WTC11 (cell line): ENCODE results near the gene TTC33. TPM values are rescaled to one million over a fixed set of nuclear protein-coding genes. Genes with fewer than 3 reads are reported as not detected.

Source experiments
- ATAC-seq: fragments of 200-7000 bp; cut with Tn5 transposase; 2 replicates; pipeline ENCODE4 v1.10.0; 2021; ENCODE audit warnings: mild to moderate bottlenecking, moderate library complexity
- CTCF ChIA-PET: fragments of 300-600 bp; sonication (Branson Sonifier 250); formaldehyde crosslinking; loops from one replicate; lab custom pipeline; 2021; ENCODE audit warnings: antibody characterized with exemption; lab: Charles Lee
- POLR2A ChIA-PET: fragments of 350-600 bp; sonication (Branson Sonifier 250); formaldehyde crosslinking; loops from one replicate; lab custom pipeline; 2021; ENCODE audit warnings: antibody characterized with exemption; lab: Charles Lee
- DNase-seq: peaks from one replicate; pipeline ENCODE4 v3.0.0; 2021; ENCODE audit warnings: low spot score
- H3K27ac Mint-ChIP-seq: 2 replicates; pipeline ENCODE4 v1.8.0; 2021; ENCODE audit warnings: mixed read lengths
- H3K27me3 Mint-ChIP-seq: 2 replicates; pipeline ENCODE4 v1.8.0; 2021; ENCODE audit warnings: low read depth, mild to moderate bottlenecking, moderate library complexity, mixed read lengths
- H3K36me3 Mint-ChIP-seq: 2 replicates; pipeline ENCODE4 v1.8.0; 2021; ENCODE audit warnings: mixed read lengths
- H3K4me1 Mint-ChIP-seq: 2 replicates; pipeline ENCODE4 v1.8.0; 2022; ENCODE audit warnings: mixed read lengths
- H3K4me3 Mint-ChIP-seq: 2 replicates; pipeline ENCODE4 v1.8.0; 2021; ENCODE audit warnings: mild to moderate bottlenecking, moderate library complexity, mixed read lengths
- H3K9me3 Mint-ChIP-seq: 2 replicates; pipeline ENCODE4 v1.8.0; 2021; ENCODE audit warnings: mixed read lengths
- CBFB ChIP-seq: sonication (generic); formaldehyde crosslinking; IDR thresholded peaks from 2 replicates; pipeline ENCODE4 v1.8.1; 2022; ENCODE audit warnings: mild to moderate bottlenecking, low read depth, missing genetic modification reagents
- CREM ChIP-seq: sonication (generic); formaldehyde crosslinking; IDR thresholded peaks from 2 replicates; pipeline ENCODE4 v1.8.1; 2022; ENCODE audit warnings: mild to moderate bottlenecking, missing genetic modification reagents, moderate library complexity
- ELF4 ChIP-seq: sonication (generic); formaldehyde crosslinking; IDR thresholded peaks from 2 replicates; pipeline ENCODE4 v1.8.1; 2022; ENCODE audit warnings: low read depth, mild to moderate bottlenecking, moderate library complexity, missing genetic modification reagents
- ESRRA ChIP-seq: sonication (generic); formaldehyde crosslinking; IDR thresholded peaks from 2 replicates; pipeline ENCODE4 v1.8.1; 2022; ENCODE audit warnings: mild to moderate bottlenecking, missing genetic modification reagents, borderline replicate concordance
- GTF2I ChIP-seq: fragments of 250-450 bp; sonication (Bioruptor Pico); conservative IDR thresholded peaks from 2 replicates; pipeline ENCODE4 v1.4.0; 2021; ENCODE audit warnings: mild to moderate bottlenecking
- HMGA2 ChIP-seq: fragments of 250-450 bp; sonication (Bioruptor Pico); IDR thresholded peaks from 2 replicates; pipeline ENCODE4 v1.4.0; 2021; ENCODE audit warnings: mild to moderate bottlenecking, moderate library complexity
- RELA ChIP-seq: sonication (generic); formaldehyde crosslinking; IDR thresholded peaks from 2 replicates; pipeline ENCODE4 v1.8.1; 2022; ENCODE audit warnings: missing genetic modification reagents, mild to moderate bottlenecking, borderline replicate concordance
- SOX15 ChIP-seq: fragments of 250-450 bp; sonication (Bioruptor Pico); IDR thresholded peaks from 2 replicates; pipeline ENCODE4 v1.9.0; 2021; ENCODE audit warnings: mild to moderate bottlenecking
- SP1 ChIP-seq: sonication (generic); formaldehyde crosslinking; conservative IDR thresholded peaks from 2 replicates; pipeline ENCODE4 v1.8.1; 2022; ENCODE audit warnings: missing genetic modification reagents
- ZNF138 ChIP-seq: sonication (generic); formaldehyde crosslinking; conservative IDR thresholded peaks from 2 replicates; pipeline ENCODE4 v1.8.1; 2022; ENCODE audit warnings: mild to moderate bottlenecking, moderate library complexity, missing genetic modification reagents
- ZNF219 ChIP-seq: sonication (generic); formaldehyde crosslinking; IDR thresholded peaks from 2 replicates; pipeline ENCODE4 v1.8.0; 2023; ENCODE audit warnings: missing genetic modification reagents, mild to moderate bottlenecking, borderline replicate concordance
- ZNF232 ChIP-seq: sonication (generic); formaldehyde crosslinking; IDR thresholded peaks from 2 replicates; pipeline ENCODE4 v1.8.0; 2022; ENCODE audit warnings: mild to moderate bottlenecking, missing genetic modification reagents
- ZNF263 ChIP-seq: sonication (generic); formaldehyde crosslinking; IDR thresholded peaks from 2 replicates; pipeline ENCODE4 v1.8.1; 2022; ENCODE audit warnings: low read depth, mild to moderate bottlenecking, moderate library complexity, missing genetic modification reagents
- ZNF317 ChIP-seq: sonication (generic); formaldehyde crosslinking; IDR thresholded peaks from 2 replicates; pipeline ENCODE4 v1.8.1; 2023; ENCODE audit warnings: low read depth, mild to moderate bottlenecking, moderate library complexity, missing genetic modification reagents, borderline replicate concordance
- ZNF416 ChIP-seq: fragments of 250-450 bp; sonication (Bioruptor Pico); IDR thresholded peaks from 2 replicates; pipeline ENCODE4 v1.9.0; 2021; ENCODE audit warnings: mild to moderate bottlenecking, inconsistent platforms
- ZNF423 ChIP-seq: fragments of 250-450 bp; sonication (Bioruptor Pico); IDR thresholded peaks from 2 replicates; pipeline ENCODE4 v2.1.2; 2022; ENCODE audit warnings: mild to moderate bottlenecking, moderate library complexity
- total RNA-seq: library from RNA; stranded (reverse); gene quantifications from 3 replicates; pipeline ENCODE4 v1.2.3, GENCODE V29; 2021
- TF ChIP-seq, protein P1 (sequence below): sonication (generic); formaldehyde crosslinking; conservative IDR thresholded peaks from 2 replicates; pipeline ENCODE4 v1.8.1; 2023; ENCODE audit warnings: mild to moderate bottlenecking, low read depth, missing genetic modification reagents, moderate library complexity
- TF ChIP-seq, protein P2 (sequence below): sonication (generic); formaldehyde crosslinking; IDR thresholded peaks from 2 replicates; pipeline ENCODE4 v1.8.0; 2023; ENCODE audit warnings: missing genetic modification reagents, mild to moderate bottlenecking, borderline replicate concordance
- TF ChIP-seq, protein P3 (sequence below): sonication (generic); formaldehyde crosslinking; IDR thresholded peaks from 2 replicates; pipeline ENCODE4 v1.8.1; 2022; ENCODE audit warnings: mild to moderate bottlenecking, missing genetic modification reagents, moderate library complexity, borderline replicate concordance
- TF ChIP-seq, protein P4 (sequence below): sonication (generic); formaldehyde crosslinking; conservative IDR thresholded peaks from 2 replicates; pipeline ENCODE4 v1.8.1; 2022; ENCODE audit warnings: mild to moderate bottlenecking, missing genetic modification reagents
- TF ChIP-seq, protein P5 (sequence below): sonication (generic); formaldehyde crosslinking; IDR thresholded peaks from 2 replicates; pipeline ENCODE4 v1.8.1; 2022; ENCODE audit warnings: mild to moderate bottlenecking, moderate library complexity, missing genetic modification reagents

TTC33 gene
- total RNA-seq, 1 experiment from 2014 or later: 9.2 TPM

DNA sequence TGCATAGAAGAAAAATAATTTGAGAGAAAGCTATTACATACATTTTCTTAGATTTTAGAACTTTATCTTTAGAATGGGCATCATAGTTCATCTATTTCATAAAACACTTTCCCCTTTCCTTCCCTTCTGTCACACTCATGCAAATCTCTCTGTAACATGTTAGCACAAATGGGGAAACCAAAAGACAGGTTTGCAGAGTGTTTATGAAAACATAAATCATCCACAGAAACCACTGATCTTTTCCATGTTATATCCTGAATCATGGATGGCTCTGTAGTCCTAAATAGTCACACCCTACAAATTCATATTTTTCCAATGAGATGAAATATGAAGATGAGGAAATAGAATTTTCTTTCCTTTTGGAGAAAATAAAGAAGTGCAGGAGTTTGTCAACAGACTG is 198.9 kb downstream of the TTC33 start:
- DNase-seq (no peak), ATAC-seq (no peak)
- POLR2A ChIA-PET: no interaction called here
- CTCF ChIA-PET: no interaction called here
- H3K9me3 Mint-ChIP-seq: peaks cover 4% of the 10 kb centered on the region; the same call in 1 of the 2 replicates
- no peak overlapping the region for H3K4me3 Mint-ChIP-seq
- peaks cover 9% of the 10 kb centered on the region for H3K4me1 Mint-ChIP-seq
- no peaks in the 10 kb centered on the region for H3K27me3 Mint-ChIP-seq
- H3K27ac Mint-ChIP-seq: no peak overlapping the region
- no peak for TF ChIP-seq HMGA2 (CRISPR knock-in tag)
- TF ChIP-seq ZNF219 (CRISPR knock-in tag): no peak
- no peak for TF ChIP-seq SP1
- TF ChIP-seq, protein P1, sequence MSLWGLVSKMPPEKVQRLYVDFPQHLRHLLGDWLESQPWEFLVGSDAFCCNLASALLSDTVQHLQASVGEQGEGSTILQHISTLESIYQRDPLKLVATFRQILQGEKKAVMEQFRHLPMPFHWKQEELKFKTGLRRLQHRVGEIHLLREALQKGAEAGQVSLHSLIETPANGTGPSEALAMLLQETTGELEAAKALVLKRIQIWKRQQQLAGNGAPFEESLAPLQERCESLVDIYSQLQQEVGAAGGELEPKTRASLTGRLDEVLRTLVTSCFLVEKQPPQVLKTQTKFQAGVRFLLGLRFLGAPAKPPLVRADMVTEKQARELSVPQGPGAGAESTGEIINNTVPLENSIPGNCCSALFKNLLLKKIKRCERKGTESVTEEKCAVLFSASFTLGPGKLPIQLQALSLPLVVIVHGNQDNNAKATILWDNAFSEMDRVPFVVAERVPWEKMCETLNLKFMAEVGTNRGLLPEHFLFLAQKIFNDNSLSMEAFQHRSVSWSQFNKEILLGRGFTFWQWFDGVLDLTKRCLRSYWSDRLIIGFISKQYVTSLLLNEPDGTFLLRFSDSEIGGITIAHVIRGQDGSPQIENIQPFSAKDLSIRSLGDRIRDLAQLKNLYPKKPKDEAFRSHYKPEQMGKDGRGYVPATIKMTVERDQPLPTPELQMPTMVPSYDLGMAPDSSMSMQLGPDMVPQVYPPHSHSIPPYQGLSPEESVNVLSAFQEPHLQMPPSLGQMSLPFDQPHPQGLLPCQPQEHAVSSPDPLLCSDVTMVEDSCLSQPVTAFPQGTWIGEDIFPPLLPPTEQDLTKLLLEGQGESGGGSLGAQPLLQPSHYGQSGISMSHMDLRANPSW (CRISPR knock-in tag): no peak
- TF ChIP-seq, protein P2, sequence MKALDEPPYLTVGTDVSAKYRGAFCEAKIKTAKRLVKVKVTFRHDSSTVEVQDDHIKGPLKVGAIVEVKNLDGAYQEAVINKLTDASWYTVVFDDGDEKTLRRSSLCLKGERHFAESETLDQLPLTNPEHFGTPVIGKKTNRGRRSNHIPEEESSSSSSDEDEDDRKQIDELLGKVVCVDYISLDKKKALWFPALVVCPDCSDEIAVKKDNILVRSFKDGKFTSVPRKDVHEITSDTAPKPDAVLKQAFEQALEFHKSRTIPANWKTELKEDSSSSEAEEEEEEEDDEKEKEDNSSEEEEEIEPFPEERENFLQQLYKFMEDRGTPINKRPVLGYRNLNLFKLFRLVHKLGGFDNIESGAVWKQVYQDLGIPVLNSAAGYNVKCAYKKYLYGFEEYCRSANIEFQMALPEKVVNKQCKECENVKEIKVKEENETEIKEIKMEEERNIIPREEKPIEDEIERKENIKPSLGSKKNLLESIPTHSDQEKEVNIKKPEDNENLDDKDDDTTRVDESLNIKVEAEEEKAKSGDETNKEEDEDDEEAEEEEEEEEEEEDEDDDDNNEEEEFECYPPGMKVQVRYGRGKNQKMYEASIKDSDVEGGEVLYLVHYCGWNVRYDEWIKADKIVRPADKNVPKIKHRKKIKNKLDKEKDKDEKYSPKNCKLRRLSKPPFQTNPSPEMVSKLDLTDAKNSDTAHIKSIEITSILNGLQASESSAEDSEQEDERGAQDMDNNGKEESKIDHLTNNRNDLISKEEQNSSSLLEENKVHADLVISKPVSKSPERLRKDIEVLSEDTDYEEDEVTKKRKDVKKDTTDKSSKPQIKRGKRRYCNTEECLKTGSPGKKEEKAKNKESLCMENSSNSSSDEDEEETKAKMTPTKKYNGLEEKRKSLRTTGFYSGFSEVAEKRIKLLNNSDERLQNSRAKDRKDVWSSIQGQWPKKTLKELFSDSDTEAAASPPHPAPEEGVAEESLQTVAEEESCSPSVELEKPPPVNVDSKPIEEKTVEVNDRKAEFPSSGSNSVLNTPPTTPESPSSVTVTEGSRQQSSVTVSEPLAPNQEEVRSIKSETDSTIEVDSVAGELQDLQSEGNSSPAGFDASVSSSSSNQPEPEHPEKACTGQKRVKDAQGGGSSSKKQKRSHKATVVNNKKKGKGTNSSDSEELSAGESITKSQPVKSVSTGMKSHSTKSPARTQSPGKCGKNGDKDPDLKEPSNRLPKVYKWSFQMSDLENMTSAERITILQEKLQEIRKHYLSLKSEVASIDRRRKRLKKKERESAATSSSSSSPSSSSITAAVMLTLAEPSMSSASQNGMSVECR (CRISPR knock-in tag): no peak
- no peak for TF ChIP-seq ZNF317
- TF ChIP-seq ZNF423 (CRISPR knock-in tag): no peak
- TF ChIP-seq, protein P3, sequence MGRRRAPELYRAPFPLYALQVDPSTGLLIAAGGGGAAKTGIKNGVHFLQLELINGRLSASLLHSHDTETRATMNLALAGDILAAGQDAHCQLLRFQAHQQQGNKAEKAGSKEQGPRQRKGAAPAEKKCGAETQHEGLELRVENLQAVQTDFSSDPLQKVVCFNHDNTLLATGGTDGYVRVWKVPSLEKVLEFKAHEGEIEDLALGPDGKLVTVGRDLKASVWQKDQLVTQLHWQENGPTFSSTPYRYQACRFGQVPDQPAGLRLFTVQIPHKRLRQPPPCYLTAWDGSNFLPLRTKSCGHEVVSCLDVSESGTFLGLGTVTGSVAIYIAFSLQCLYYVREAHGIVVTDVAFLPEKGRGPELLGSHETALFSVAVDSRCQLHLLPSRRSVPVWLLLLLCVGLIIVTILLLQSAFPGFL (CRISPR knock-in tag): no peak
- no peak for TF ChIP-seq ELF4 (CRISPR knock-in tag)
- no peak for TF ChIP-seq ZNF416 (CRISPR knock-in tag)
- TF ChIP-seq, all 79 proteins: peak for 0
- no peaks in the 10 kb centered on the region for H3K36me3 Mint-ChIP-seq

DNA sequence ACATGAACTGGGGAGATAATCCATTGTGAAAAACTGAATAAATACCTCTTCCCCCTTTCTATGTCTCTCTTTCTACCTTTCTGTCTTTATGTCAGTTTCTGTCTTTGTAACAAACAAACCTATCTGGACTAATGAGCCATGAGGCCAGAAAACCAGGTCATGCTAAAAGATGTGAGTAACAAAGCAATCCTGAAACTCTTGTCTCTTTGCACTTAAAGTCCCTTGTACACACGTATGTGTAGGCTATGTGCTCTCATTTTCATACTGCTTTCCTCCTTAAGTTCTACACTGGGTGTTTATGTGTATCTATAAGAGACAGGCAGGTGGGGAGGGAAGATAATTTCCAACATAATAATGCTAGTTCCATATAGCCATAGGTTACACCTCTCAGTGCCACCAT is 199.9 kb downstream of the TTC33 start:
- ChIA-PET POLR2A (no interaction called here), CTCF (no interaction called here)
- Mint-ChIP-seq H3K9me3 (no peaks in the 10 kb centered on the region), H3K27me3 (no peaks in the 10 kb centered on the region), H3K4me3 (no peak overlapping the region), H3K4me1 (peaks cover 9% of the 10 kb centered on the region), H3K36me3 (no peaks in the 10 kb centered on the region), H3K27ac (no peak overlapping the region)
- TF ChIP-seq GTF2I (CRISPR knock-in tag): no peak
- TF ChIP-seq ZNF317: no peak
- no peak for TF ChIP-seq ESRRA (CRISPR knock-in tag)
- TF ChIP-seq SOX15 (CRISPR knock-in tag): no peak
- TF ChIP-seq CREM (CRISPR knock-in tag): no peak
- TF ChIP-seq, protein P4, sequence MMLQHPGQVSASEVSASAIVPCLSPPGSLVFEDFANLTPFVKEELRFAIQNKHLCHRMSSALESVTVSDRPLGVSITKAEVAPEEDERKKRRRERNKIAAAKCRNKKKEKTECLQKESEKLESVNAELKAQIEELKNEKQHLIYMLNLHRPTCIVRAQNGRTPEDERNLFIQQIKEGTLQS (CRISPR knock-in tag): no peak
- no peak for TF ChIP-seq ZNF138 (CRISPR knock-in tag)
- TF ChIP-seq, protein P5, sequence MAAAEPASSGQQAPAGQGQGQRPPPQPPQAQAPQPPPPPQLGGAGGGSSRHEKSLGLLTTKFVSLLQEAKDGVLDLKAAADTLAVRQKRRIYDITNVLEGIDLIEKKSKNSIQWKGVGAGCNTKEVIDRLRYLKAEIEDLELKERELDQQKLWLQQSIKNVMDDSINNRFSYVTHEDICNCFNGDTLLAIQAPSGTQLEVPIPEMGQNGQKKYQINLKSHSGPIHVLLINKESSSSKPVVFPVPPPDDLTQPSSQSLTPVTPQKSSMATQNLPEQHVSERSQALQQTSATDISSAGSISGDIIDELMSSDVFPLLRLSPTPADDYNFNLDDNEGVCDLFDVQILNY: no peak
- TF ChIP-seq ZNF232 (CRISPR knock-in tag): no peak
- TF ChIP-seq ZNF263: no peak
- TF ChIP-seq, protein P2 (CRISPR knock-in tag): no peak
- no peak for TF ChIP-seq CBFB
- TF ChIP-seq RELA (CRISPR knock-in tag): no peak
- DNase-seq (no peak), ATAC-seq (no peak)
